T-helper 2 cell treated with Interferon-gamma antibody and Interleukin-4, amounts not matched to agents 100 ng/mL and 5 ng/mL, for 36 hours (primary cell): ENCODE results near the gene NLRP6. TPM values are rescaled to one million over a fixed set of nuclear protein-coding genes. Genes with fewer than 3 reads are reported as not detected.
"Not testable (repeated sequence)": the region's sequence is repeated elsewhere in the genome, so short reads cannot be mapped to it uniquely, and the experiment has no call there.

ENCODE experiments used
- intact Hi-C: fragments of 100-400 bp; cut with micrococcal nuclease; formaldehyde crosslinking; loops from one replicate; pipeline ENCODE4 v1.15.1; 2023
- total RNA-seq: library from RNA; stranded (reverse); gene quantifications from 2 replicates; pipeline ENCODE4 v1.2.3, GENCODE V29; 2022

NLRP6 gene
- total RNA-seq: 2.4 and 2.7 TPM in 2 replicates

DNA sequence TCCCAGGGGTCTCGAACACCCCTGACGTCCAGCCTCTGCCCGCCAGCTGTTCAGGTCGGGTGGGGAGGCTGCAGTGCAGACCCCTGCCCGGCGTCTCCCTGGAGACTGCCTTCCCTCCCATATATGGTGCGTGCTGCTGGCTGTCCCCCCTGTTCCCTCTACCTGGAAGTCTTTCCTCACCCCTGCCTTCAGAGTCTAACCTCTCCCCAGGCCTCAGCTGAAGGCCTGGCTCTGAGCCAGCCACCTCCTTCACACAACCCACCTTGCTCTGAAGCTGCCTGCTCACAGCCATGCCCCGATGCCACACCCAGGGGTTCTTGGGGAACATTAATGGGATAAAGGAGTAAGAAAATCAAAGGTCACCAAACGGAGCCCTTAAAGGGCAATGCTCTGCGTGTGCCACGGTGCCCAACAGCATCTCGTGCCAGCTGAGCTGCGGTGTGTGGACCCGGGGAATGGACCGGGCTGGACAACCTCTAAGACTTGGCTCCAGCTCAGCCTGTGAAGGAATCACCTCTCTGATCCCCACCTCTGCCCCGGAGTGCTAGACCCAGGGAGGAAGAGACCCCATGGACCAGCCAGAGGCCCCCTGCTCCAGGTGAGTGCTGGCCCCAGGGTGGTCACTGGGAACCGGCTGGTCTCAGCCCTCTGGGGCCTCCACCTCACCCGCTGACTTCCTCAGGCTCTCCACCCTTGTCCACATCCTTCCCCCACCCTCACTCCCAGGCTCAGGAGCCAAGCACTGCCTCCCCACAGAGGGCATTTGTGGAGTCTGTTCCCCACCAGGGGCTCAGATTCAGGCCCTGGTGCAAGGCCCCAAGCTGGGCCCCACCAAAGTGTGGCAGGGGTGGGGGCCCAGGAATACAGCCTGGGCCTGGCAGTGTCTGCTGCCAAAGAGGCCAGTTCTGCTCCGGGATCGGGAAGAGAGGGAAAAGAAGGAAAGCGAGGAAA, at the start of gene NLRP6:
Gene NLRP6 (plus strand): TSS at position 407 of the 951 bp plus-strand sequence. CDS start 163 bp downstream, at position 570.
- intact Hi-C loops: no loop called here

DNA sequence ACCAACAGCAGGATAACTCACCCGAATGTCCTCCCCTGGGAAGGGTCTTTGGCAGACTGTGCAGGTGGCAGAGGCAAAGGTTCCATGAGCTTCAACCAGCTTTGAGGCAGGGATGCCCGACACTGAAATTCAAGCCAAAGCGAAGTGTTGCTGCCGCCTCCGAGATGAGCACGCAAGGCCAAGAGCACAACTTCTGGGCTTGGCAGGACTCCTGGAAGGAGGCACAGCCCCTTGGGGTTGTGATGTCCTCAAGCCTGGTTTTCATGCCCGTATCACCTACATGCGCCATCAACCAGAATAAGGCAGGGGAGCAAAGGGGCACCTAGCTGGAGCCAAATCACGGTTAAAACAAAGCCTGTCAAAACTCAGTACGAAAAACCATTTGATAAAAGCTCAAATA, 47.8 kb upstream of the NLRP6 start:
- intact Hi-C loops: no loop called here

DNA sequence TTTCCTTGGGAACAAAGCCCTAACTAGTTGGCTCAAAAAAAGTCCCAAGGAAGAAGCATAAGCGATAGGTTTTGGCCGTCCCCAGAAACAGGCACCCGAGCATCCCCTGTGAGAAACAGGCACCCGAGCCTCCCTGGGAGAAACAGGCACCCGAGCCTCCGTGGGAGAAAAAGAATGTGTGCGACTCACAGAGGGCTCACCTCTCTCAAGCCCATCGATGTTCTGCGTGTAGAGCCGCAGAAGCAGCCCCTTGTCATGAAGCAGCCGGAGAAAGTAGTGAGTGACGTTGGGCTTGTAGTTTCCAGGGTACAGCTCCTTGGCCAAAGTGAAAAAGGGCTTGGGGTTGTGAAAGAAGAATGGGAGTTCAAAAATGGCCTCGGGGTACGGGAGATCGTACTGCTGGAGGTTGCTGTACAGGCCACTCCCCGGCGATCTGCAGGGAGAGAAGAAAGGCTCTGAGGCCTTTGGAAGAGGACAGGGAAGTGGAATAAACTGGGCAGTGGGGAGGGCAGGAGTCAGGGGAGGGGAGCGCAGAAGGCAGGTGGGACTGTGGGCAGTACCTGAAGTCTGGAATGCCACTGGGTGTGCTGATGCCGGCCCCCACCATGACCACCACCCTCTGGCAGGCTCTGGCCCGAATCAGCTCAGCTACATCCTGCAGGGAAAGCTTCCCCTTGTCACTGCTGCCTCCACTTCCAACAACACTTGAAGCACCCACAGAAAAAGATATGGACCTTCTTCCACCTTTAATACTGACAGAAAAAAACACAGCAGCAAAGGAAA, 45.2 kb upstream of the NLRP6 start:
- intact Hi-C loops: no loop called here

GRCh38 chr11:235180-235579, 43.0 kb upstream of the NLRP6 start:
- intact Hi-C loops: no loop called here

GRCh38 chr11:235609-235996, 42.6 kb upstream of the NLRP6 start:
- intact Hi-C loops: no loop called here

DNA sequence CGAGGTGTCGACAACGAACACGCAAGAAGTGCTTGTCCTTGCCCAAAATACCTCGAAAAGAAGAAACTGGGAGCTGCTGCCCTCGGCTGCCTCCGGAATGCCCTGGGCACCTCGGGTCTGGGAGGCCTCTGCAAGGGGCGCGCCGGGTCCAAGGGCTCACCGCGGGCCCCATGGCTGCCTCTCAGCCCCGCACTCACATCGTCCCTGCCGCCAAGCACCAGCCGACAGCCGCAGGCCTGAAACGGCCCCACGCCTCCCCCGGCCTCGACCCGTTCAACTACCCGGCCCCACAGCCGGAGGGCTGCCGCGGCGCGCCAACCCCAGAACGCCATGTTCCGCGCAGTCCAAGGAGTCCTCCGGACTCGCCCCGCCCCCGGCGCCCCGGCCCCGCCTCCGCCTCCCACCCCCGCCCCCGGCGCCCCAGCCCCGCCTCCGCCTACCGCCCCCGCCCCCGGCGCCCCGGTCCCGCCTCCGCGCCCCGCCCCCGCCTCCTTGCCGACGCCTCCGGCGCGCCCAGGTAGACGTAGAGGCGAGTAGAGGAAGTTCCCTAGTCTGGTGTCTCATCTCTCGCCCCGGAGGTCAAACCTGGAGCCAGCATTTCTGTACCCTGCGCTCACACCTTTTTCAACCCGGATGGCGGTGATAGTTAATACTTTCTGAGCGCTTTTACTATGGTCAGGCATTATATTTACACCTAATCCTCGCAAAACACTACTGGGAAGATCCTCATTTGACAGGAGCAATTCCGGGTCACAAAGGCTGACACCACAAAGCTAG, 42.0 kb upstream of the NLRP6 start, which contains the start of gene SIRT3:
Gene SIRT3 (minus strand): TSS at position 346 of the 777 bp plus-strand sequence. CDS start 14 bp downstream, at position 332.
- intact Hi-C loops: loop anchor here (1.0 to 2.0 kb wide), 8 partner anchors 29 to 299 kb away; partner anchors contain the start of genes BET1L, HRAS, RIC8A and RNH1

GRCh38 chr11:236774-237767, 41.1 kb upstream of the NLRP6 start, which contains the start of gene PSMD13:
Gene PSMD13 (plus strand): TSS chr11:236976. CDS start chr11:237050, 74 bp downstream.
- intact Hi-C loops: loop anchor here (1.0 to 2.0 kb wide), 8 partner anchors 30 to 298 kb away; partner anchors contain the start of genes BET1L, HRAS, RIC8A and RNH1

DNA sequence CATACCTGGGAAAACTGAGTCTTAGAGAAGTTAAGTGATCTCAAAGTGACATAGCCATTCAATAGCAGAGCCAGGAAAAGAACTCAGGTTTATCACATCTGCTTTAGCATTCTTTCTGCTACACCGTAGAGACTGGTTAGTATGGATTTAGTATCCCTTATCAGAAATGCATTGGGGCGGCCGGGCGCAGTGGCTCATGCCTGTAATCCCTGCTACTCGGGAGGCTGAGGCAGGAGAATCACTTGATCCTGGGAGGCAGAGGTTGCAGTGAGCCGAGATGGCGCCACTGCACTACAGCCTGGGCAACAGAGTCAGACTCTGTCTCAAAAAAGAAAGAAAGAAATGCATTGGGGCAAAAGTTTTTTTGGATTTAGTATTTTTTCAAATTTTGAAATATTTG, 39.9 kb upstream of the NLRP6 start:
- intact Hi-C loops: not testable (repeated sequence)

DNA sequence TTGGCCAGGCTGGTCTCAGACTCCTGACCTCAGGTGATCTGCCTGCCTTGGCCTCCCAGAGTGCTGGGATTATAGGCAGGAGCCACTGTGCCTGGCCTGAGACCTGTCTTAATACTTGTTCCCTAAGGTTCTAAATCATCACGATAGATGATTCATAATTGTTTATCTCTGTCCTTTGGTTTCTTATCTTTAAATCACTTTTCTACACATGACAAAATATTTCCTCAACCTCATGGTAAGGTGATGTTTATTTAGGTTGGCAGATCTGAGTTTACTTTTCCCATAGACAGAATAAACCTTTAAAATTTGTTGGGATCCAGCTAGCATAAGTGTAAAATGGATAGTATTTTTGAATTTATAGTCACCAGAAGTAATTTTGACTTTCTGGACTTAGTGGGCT, 37.9 kb upstream of the NLRP6 start:
- intact Hi-C loops: no loop called here

GRCh38 chr11:241634-242033, 36.6 kb upstream of the NLRP6 start:
- intact Hi-C loops: no loop called here

- intact Hi-C loops: no loop called here
Observed at GRCh38 chr11:244376-244775, 33.8 kb upstream of the NLRP6 start.

GRCh38 chr11:249062-249461, 29.1 kb upstream of the NLRP6 start:
- intact Hi-C loops: no loop called here

- intact Hi-C loops: loop anchor here (5.0 kb wide), 1 partner anchor 112 kb away; no protein-coding TSS in a partner anchor
Observed at GRCh38 chr11:250274-250673, 27.9 kb upstream of the NLRP6 start.

DNA sequence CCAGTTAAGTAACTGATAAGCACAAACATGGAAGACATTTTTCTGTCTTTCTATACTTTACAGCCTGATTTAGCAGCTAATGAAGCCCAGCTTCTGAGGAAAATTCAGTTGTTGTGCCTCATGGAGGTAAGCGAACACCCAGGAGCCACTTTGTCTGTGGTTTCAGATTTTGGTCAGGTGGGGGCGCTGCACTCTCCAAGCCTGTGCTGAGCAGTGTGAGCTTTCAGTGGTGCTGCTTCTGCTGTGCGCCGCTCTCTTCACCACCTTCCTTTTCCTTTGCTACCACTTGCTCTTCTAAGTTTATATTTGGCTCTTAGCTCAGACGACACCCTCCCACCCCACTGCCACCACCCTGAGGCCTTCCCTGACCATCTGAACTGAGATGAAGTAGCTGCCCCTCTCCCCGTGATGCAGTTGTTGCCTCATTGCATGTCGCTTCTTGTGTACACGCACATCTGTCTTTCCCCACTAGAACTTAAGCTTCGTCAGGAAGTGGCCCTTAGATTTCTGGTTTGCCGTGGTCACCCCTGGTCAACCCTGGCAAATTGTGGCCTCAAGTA, 27.4 kb upstream of the NLRP6 start:
- intact Hi-C loops: loop anchor here (5.0 kb wide), 1 partner anchor 111 kb away; no protein-coding TSS in a partner anchor

DNA sequence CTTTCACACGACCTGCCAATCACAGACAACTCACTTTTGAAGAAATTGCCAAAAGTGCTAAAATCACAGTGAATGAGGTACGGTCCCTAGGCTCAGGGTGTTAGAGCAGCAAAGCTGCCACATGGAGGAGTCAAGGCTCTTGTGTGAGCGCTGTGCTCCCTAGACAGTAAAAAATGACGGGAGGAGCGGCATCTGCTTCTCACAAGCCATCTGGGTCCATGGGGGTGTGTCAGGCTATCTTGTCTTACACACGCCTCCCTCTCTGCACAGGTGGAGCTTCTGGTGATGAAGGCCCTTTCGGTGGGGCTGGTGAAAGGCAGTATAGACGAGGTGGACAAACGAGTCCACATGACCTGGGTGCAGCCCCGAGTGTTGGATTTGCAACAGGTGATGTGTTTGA, 26.7 kb upstream of the NLRP6 start:
- intact Hi-C loops: loop anchor here (5.0 kb wide), 1 partner anchor 111 kb away; no protein-coding TSS in a partner anchor

DNA sequence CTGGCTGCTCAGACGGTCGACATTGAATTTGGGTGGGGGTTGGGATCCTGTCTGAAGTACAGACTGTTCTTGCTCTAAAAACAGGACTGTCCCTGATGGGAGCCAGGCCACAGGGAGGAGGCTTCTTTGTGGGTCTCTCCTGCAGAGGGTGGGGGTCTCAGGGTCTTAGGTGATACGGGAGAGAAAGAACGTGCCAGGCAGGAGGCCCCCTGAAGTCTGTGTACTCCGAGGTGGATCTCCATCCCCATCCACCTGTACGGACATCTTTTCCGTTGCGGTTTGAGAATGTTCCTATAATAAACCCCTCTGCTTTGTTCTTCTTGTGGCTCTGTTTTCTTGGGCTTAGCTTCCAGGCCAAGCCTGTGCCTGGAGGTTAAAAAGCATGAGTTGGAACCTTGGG, 25.5 kb upstream of the NLRP6 start:
- intact Hi-C loops: loop anchor here (5.0 kb wide), 1 partner anchor 110 kb away; no protein-coding TSS in a partner anchor

DNA sequence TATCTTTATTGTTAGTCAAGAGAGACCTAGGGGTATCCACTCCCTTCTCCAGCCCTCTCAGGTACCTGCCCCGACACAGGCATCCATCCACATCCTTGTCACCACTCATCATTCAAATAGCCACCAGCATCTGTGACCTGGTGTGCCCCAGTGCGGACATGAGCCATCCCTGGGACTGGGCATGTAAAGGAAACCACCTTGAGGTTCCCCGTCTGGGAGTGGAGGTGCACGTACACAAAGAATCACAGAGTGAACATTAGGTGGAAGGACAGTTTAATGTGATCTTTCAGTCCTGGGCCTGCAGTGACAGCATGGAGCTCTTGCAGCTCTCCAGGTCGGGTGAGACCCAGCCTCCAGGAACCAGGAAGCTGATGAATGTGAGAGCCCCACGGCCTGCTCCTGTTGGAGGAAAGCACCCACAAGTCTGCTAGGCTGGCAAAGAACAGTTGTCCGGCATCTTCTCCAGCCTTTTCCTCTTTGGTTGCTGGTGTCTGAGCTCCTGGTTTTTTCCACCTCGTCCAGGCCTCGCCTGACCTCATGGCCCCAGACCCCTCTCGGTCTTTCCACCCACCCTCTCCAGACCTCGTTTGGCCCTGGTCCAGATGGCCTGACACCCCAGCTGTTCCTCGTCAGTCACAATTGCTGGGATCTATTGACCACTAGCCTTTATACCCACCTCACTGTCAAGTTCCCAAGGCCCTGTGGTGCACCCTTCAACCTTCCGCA, 24.9 kb upstream of the NLRP6 start:
- intact Hi-C loops: loop anchor here (5.0 kb wide), 1 partner anchor 109 kb away; no protein-coding TSS in a partner anchor

- intact Hi-C loops: loop anchor here (5.0 kb wide), 1 partner anchor 108 kb away; no protein-coding TSS in a partner anchor
Observed at GRCh38 chr11:253886-254270, 24.3 kb upstream of the NLRP6 start.
